D721Med (cell line): ENCODE results near the gene WNT2B.

Source experiments
- DNase-seq: peaks from one replicate; pipeline ENCODE4 v3.0.0; 2011; ENCODE audit warnings: low spot score; ENCODE audit not compliant: insufficient read length
- FAIRE-seq: peaks from 2 replicates; lab custom pipeline; 2011; peaks lifted over from hg19 to GRCh38; lab: Jason Lieb, UNC
- TF ChIP-seq, protein P1 (sequence below): IDR thresholded peaks from 2 replicates; pipeline ENCODE4 v1.5.1; 2012; ENCODE audit warnings: mild to moderate bottlenecking, control low read depth; ENCODE audit not compliant: insufficient read depth; ENCODE audit errors: missing control alignments

WNT2B gene

DNA sequence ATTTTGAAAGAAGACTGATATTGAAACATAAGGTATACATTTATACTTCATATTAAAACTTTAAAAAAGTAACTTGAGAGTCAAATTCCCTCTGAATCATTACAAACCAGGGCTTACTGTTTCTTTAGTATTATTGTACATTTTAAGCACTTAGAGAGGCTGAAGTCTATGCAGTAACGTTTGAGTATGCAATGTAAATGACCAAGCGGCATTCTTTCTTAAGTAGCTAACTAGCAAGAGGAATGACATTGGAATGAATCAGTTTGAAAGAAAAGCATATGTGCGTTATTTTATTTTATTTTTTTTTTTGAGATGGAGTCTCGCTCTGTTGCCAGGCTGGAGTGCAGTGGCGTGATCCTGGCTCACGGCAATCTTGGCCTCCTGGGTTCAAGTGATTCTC is 24.3 kb downstream of the WNT2B start:
- FAIRE-seq, result no peak
- TF ChIP-seq, protein P1, sequence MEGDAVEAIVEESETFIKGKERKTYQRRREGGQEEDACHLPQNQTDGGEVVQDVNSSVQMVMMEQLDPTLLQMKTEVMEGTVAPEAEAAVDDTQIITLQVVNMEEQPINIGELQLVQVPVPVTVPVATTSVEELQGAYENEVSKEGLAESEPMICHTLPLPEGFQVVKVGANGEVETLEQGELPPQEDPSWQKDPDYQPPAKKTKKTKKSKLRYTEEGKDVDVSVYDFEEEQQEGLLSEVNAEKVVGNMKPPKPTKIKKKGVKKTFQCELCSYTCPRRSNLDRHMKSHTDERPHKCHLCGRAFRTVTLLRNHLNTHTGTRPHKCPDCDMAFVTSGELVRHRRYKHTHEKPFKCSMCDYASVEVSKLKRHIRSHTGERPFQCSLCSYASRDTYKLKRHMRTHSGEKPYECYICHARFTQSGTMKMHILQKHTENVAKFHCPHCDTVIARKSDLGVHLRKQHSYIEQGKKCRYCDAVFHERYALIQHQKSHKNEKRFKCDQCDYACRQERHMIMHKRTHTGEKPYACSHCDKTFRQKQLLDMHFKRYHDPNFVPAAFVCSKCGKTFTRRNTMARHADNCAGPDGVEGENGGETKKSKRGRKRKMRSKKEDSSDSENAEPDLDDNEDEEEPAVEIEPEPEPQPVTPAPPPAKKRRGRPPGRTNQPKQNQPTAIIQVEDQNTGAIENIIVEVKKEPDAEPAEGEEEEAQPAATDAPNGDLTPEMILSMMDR, result no peak
- DNase-seq, result no peak

DNA sequence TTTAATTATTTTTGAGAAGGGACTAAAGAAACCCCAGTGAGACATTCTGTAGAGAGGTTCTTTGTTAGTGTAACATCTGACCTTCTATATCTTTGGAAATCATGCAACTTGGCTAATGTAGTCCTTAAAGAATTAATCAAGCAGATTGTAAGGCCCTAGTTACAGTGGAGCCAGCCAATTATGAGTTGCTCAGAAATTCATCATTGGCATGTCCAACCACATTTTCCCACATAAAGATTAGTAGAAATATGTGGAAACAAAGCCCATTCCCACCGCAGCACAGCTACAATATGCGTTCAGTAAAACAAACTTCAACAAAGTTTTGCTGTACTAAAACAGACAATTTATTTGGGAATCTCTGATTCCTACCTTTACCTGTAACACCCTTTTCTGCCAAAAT is 27.8 kb downstream of the WNT2B start:
- FAIRE-seq, result no peak
- TF ChIP-seq, protein P1, result no peak
- no peak for DNase-seq

DNA sequence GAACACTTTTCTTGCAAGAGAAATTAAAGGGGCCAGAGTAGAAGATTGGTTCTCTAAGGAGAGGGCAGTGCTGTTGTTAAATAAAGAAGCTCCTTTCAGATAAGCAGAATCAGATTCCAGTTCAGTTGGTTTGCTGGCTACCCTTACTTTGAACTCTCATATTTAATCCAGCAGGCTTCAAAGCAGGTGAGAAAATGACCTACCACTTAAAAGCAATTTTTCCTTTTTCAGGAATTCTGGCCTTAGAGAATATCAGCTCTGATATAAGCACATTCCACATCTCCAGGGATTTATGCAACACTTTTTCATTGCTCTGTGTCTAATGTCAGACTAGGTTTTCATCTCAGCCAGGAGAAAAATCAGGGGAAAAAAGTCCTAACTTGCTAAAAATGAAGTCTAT is 28.7 kb downstream of the WNT2B start:
- DNase-seq (no peak), FAIRE-seq (no peak)
- TF ChIP-seq, protein P1, result no peak

DNA sequence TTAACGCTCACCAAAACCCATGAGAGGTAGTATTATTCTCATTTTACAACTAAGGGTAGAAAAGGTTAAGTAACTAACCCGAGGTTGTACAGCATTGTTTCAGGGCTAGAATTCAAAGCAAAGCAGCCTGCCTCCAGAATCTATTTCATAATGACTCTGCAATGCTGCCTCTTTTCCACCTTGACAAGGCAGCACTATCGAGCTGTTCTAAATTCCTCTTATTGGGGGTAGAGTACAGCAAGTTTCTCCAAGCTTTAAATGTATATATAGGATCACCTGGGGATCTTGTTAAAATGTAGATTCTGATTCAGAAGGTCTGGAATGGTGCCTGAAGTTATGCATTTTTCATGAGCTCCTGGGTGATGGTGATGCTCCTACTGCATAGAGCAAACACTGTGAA is 30.1 kb downstream of the WNT2B start:
- no peak for DNase-seq
- TF ChIP-seq, protein P1, result no peak
- no peak for FAIRE-seq

DNA sequence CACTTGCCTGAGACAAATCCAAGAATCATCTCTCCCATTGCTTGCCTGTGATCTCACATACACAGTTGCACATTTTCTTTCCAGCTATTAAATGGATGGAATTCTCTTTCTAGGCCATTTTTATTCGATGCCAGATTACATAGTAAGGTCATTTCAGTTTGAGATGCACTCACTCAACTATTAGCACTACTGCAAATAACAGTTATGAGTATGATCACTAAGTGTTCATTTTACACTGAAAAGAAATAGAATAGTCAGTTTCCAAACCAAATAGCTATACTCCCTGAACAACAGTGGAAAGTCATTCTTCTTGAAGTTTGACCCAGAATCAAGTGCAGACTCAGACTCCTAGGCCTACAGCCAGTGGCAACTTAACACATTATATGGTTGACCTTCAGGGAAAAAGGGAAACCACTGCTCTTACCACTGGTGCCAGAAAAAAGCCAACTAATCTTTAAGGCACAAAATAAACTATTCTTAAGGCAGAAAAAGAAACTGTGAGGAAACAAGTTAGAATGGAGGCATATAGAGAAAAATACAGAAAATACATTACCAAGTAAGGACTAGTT is 31.5 kb downstream of the WNT2B start:
- FAIRE-seq, result no peak
- DNase-seq, result no peak
- TF ChIP-seq, protein P1, result no peak

DNA sequence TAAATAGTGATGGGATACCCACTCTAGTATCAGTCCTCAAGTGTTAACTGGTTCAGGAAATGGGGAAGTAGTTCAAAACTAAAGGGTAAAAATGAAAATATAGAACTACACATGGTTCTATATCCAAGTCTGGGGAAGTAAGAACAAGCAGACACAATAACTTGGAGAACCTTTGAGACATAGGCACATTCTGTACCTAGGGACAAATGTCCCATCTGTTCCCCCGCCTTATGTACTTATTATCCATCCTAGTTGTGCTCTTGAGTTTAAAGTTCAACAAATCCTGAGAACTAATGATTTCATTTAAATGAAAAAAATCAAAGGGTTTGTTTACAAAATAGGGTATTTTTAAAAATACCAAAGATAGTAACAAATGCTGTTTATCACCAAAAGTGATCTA is 32.5 kb downstream of the WNT2B start:
- TF ChIP-seq, protein P1, result no peak
- DNase-seq, result no peak
- FAIRE-seq, result no peak

DNA sequence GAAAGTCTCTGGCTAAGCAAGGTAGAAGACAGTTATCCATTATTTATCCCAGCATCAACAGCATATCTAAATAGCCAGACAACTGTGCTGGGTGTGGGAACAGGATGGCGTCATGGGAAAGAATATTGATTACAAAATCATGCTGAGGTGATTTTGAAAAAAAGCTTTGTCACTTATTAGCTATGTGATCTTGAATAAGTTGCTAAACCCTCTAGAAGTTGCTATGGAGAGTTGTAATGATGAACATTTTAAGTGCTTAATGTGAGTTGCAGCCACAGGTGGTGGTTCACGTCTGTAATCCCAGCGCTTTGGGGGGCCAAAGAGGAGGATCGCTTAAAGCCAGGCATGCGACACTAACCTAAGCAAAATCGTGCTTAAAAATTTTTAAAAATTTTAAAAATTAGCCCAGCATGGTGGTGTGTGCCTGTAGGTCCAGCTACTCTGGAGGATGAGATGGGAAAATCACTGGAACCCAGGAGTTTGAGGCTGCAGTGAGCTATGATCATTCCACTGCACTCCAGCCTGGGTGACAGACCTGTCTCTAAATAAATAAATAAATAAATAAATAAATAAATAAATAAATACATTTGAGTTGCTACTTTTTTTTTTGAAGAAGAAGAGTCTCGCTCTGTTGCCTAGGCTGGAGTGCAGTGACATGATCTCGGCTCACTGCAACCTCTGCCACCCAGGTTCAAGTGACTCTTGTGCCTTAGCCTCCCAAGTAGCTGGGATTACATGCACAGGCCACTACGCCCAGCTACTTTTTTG is 33.6 kb downstream of the WNT2B start:
- FAIRE-seq (no peak), DNase-seq (no peak)
- TF ChIP-seq, protein P1, result no peak
